ENCODE data around the gene NTM. TPM values are rescaled to one million over a fixed set of nuclear protein-coding genes. Genes with fewer than 3 reads are reported as not detected.

Gene NTM
- total RNA-seq, 1 experiment from 2014 or later: 9.9 TPM

DNA sequence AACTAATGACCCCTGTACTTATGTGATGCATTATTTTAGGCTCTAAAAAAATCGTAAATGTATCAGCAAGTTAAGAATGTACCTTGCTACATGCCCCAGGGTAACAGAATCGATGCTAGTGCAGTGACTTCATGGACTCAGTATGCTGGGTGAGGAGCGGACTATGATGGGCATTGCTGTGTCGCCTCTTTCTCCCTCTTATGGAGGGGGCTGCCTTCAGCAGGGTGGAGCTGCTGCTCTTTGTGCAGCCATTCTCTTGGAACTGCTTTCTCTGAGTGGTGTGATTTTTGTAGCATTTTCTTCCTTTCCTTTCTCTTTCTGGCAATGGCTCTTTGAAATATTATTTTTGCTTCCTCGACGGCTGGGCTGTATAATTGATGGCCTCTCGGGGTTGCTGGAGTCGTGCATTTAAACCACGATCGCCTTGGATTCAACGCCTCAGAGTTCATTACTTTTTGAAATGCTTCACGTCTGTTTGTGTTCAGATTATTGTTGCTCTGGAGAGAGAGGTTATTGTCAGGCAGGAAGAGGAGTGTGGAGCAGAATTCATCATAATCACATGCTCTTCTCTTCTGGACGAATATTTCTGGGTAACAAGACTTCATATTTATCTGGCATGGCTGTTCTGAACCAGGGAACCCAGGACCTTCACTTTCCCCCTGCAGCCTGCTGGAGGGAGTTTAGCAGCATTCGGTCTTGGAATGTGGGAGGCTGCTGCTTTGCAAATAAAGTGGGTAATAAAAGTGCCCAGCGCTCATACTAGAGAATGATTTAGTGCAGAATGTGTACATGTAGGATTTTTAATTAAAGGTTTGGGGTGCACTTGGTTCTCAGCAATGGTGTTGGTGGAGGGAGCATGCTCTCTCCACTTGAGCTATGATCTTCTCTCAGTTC lies 804.2 kb downstream of the NTM start:
- no CpG with 5 or more reads among the region's 15 CpGs for WGBS (ENCODE audit: extremely low coverage, insufficient read length, low lambda C conversion rate)
- Histone ChIP-seq H3T11ph (ENCODE audit: low read length) (no peak overlapping the region), H3K79me2 (ENCODE audit: insufficient read depth, low read length) (no peaks in the 10 kb centered on the region), H3K4ac (ENCODE audit: low read depth, low read length) (no peak overlapping the region), H4K8ac (replicated peaks; ENCODE audit: insufficient read length, low read depth, low read length) (no peak overlapping the region), H3K4me1 (ENCODE audit: insufficient read depth, low read length) (no peaks in the 10 kb centered on the region), H2BK120ac (ENCODE audit: low read depth, low read length, poor library complexity, severe bottlenecking) (no peak overlapping the region), H2BK15ac (ENCODE audit: low read depth, low read length) (no peak overlapping the region), H3K9me3 (ENCODE audit: control insufficient read depth, low read depth, low read length) (no peaks in the 10 kb centered on the region), H3K56ac (ENCODE audit: insufficient read length, low read depth, low read length) (no peak overlapping the region), H3K14ac (ENCODE audit: insufficient read depth, low read length) (no peak overlapping the region), H3K23ac (ENCODE audit: insufficient read length, low read depth, low read length) (no peak overlapping the region), H3K23me2 (ENCODE audit: insufficient read length, low read depth, low read length, poor library complexity, severe bottlenecking) (no peaks in the 10 kb centered on the region), H3K4me2 (ENCODE audit: insufficient read depth, insufficient read length, low read length) (no peak overlapping the region), H2BK20ac (ENCODE audit: low read depth, low read length, poor library complexity, severe bottlenecking) (no peak overlapping the region), H3K27me3 (ENCODE audit: insufficient read depth, low read length) (no peaks in the 10 kb centered on the region), H3K18ac (ENCODE audit: insufficient read length, low read depth, low read length) (no peak overlapping the region), H4K5ac (ENCODE audit: insufficient read length, low read depth, low read length) (no peak overlapping the region), H2AFZ (ENCODE audit: low read length) (no peak overlapping the region), H4K20me1 (ENCODE audit: control insufficient read depth, insufficient read depth, insufficient read length) (no peaks in the 10 kb centered on the region), H3K27ac (ENCODE audit: insufficient read length, low read depth, low read length) (no peak overlapping the region), H3K9ac (ENCODE audit: extremely low read depth, insufficient read length, low read length) (no peak overlapping the region), H2AK5ac (ENCODE audit: insufficient read length, low read length) (no peak overlapping the region), H4K91ac (ENCODE audit: insufficient read length, low read depth, low read length) (no peak overlapping the region), H2BK5ac (ENCODE audit: insufficient read length, low read length) (no peak overlapping the region), H2BK12ac (ENCODE audit: insufficient read length, low read depth, low read length) (no peak overlapping the region), H3K79me1 (ENCODE audit: insufficient read depth, low read depth, low read length, poor library complexity, severe bottlenecking) (no peaks in the 10 kb centered on the region)
- Mint-ChIP-seq H3K4me1 (no peaks in the 10 kb centered on the region), H3K4me3 (no peak overlapping the region), H3K27me3 (ENCODE audit: low read depth) (no peaks in the 10 kb centered on the region; the same call in 1 of the 2 replicates), H3K9me3 (no peaks in the 10 kb centered on the region), H3K36me3 (ENCODE audit: insufficient read depth in 1 of 3, low read depth in 3 of 3) (no peaks in the 10 kb centered on the region), H3K27ac (no peak overlapping the region)
- TF ChIP-seq, protein P1, sequence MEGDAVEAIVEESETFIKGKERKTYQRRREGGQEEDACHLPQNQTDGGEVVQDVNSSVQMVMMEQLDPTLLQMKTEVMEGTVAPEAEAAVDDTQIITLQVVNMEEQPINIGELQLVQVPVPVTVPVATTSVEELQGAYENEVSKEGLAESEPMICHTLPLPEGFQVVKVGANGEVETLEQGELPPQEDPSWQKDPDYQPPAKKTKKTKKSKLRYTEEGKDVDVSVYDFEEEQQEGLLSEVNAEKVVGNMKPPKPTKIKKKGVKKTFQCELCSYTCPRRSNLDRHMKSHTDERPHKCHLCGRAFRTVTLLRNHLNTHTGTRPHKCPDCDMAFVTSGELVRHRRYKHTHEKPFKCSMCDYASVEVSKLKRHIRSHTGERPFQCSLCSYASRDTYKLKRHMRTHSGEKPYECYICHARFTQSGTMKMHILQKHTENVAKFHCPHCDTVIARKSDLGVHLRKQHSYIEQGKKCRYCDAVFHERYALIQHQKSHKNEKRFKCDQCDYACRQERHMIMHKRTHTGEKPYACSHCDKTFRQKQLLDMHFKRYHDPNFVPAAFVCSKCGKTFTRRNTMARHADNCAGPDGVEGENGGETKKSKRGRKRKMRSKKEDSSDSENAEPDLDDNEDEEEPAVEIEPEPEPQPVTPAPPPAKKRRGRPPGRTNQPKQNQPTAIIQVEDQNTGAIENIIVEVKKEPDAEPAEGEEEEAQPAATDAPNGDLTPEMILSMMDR (conservative IDR thresholded peaks at IDR 0.05): no peak
- DNase-seq: no peak
